SU-DHL-6 (cell line): ENCODE data around the gene CYBRD1.

Experiments used
- CTCF ChIP-seq: fragments of 200-600 bp; sonication (generic); IDR thresholded peaks from one replicate; pipeline ENCODE4 v1.5.1; 2017; ENCODE audit warnings: antibody characterized with exemption, mild to moderate bottlenecking, low read length, moderate library complexity; ENCODE audit not compliant: insufficient read depth, poor library complexity, severe bottlenecking
- EZH2phosphoT487 ChIP-seq: fragments of 200-600 bp; sonication (generic), shearing (Covaris generic); conservative IDR thresholded peaks from 2 replicates; pipeline ENCODE4 v1.6.1; 2018; ENCODE audit warnings: mild to moderate bottlenecking, antibody characterized with exemption, low read length, moderate library complexity, mixed read lengths

- TF ChIP-seq CTCF (no peak), EZH2phosphoT487 (no peak)
Measured at GRCh38 chr2:171563301-171563700, 41.0 kb downstream of the CYBRD1 start.
